B cell (primary cell): Measurements from ENCODE around the gene PRMT5. TPM values are rescaled to one million over a fixed set of nuclear protein-coding genes. Genes with fewer than 3 reads are reported as not detected.
"Not testable (repeated sequence)": the region's sequence is repeated elsewhere in the genome, so short reads cannot be mapped to it uniquely, and the experiment has no call there.

Experiments
- ATAC-seq: fragments of 200-7000 bp; cut with Tn5 transposase; one replicate; pipeline ENCODE4 v1.10.0; 2021; ENCODE audit warnings: low read depth, mild to moderate bottlenecking, moderate number of reproducible peaks, moderate library complexity
- CTCF ChIA-PET: fragments of 350-600 bp; sonication (Branson Sonifier 250); formaldehyde crosslinking; loops from one replicate; lab custom pipeline; 2021; ENCODE audit warnings: antibody characterized with exemption, inconsistent platforms; lab: Charles Lee
- POLR2A ChIA-PET: fragments of 350-600 bp; sonication (Branson Sonifier 250); formaldehyde crosslinking; loops from one replicate; lab custom pipeline; 2021; ENCODE audit warnings: antibody characterized with exemption; lab: Charles Lee
- DNase-seq: peaks from one replicate; pipeline ENCODE4 v3.0.0; 2013
- H2AFZ ChIP-seq: 2 replicates; pipeline ENCODE4 v1.6.1; 2012; ENCODE audit warnings: mild to moderate bottlenecking, low read depth, low read length; ENCODE audit not compliant: insufficient read depth, poor library complexity, severe bottlenecking
- H3K27ac ChIP-seq, 2 donors: 1 replicate in 1 of 2; 2 replicates in 1 of 2; pipeline ENCODE4 v1.5.1; 2012 to 2013; ENCODE audit warnings: low read length in 2 of 2, mild to moderate bottlenecking in 2 of 2, moderate library complexity in 1 of 2
- H3K27me3 ChIP-seq, 4 experiments: fragments of 200-600 bp in 1 of 4; sonication (generic) in 1 of 4; replicated peaks in 1 of 4; 1 replicate in 2 of 4; 2 replicates in 2 of 4; pipeline versions ENCODE4 v1.6.1 to v1.7.0; 2013 to 2016; ENCODE audit warnings: low read length in 3 of 4, mild to moderate bottlenecking in 2 of 4, mixed read lengths in 1 of 4, moderate library complexity in 1 of 4; ENCODE audit not compliant: insufficient read depth in 4 of 4, control insufficient read depth in 3 of 4; ENCODE audit errors: control extremely low read depth in 1 of 4
- H3K36me3 ChIP-seq, 2 experiments: replicated peaks in 1 of 2; 1 replicate in 1 of 2; 2 replicates in 1 of 2; pipeline versions ENCODE4 v1.6.1 to v1.7.1; 2013; ENCODE audit warnings: low read length in 1 of 2; ENCODE audit not compliant: insufficient read depth in 2 of 2, control insufficient read depth in 1 of 2; ENCODE audit errors: control extremely low read depth in 1 of 2, extremely low read depth in 1 of 2
- H3K4me1 ChIP-seq, 2 donors: fragments of 200-600 bp in 1 of 2; sonication (generic) in 1 of 2; 1 replicate in 1 of 2; 2 replicates in 1 of 2; pipeline versions ENCODE4 v1.5.1 to v1.6.1; 2013 to 2017; ENCODE audit warnings: low read length in 2 of 2; ENCODE audit not compliant: control insufficient read depth in 2 of 2, insufficient read depth in 2 of 2
- H3K4me2 ChIP-seq: replicated peaks from 2 replicates; pipeline ENCODE3; 2012; ENCODE audit warnings: mild to moderate bottlenecking, low read depth, low read length; ENCODE audit not compliant: poor library complexity, severe bottlenecking
- H3K4me3 ChIP-seq, 5 experiments: fragments of 200-600 bp in 1 of 5; sonication (generic) in 1 of 5; 1 replicate in 3 of 5; 2 replicates in 2 of 5; pipeline versions ENCODE4 v1.5.1 to v1.7.0; 2011 to 2016; ENCODE audit warnings: low read length in 4 of 5, mild to moderate bottlenecking in 4 of 5, low read depth in 2 of 5, control low read depth in 1 of 5, moderate library complexity in 1 of 5; ENCODE audit not compliant: insufficient read depth in 1 of 5; ENCODE audit errors: control extremely low read depth in 1 of 5, extremely low read depth in 1 of 5
- H3K79me2 ChIP-seq: fragments of 200-600 bp; sonication (generic); one replicate; pipeline ENCODE4 v1.6.0; 2016; ENCODE audit warnings: low read length; ENCODE audit not compliant: control insufficient read depth, insufficient read depth
- H3K9ac ChIP-seq: fragments of 200-600 bp; sonication (generic); 2 replicates; pipeline ENCODE4 v1.6.1; 2017; ENCODE audit warnings: mild to moderate bottlenecking, low read length, moderate library complexity
- H3K9me3 ChIP-seq, 3 donors: one replicate each; pipeline versions ENCODE4 v1.6.1 to v1.7.1; 2013; ENCODE audit warnings: low read length in 2 of 3; ENCODE audit not compliant: control insufficient read depth in 2 of 3, insufficient read depth in 1 of 3; ENCODE audit errors: control extremely low read depth in 1 of 3
- H4K20me1 ChIP-seq: 2 replicates; pipeline ENCODE4 v1.6.0; 2012; ENCODE audit warnings: mild to moderate bottlenecking, low read length; ENCODE audit not compliant: insufficient read depth, control insufficient read depth, poor library complexity, severe bottlenecking
- H3K27ac Mint-ChIP-seq: one replicate; pipeline ENCODE4 v1.8.0; 2021; ENCODE audit warnings: mixed read lengths
- H3K27me3 Mint-ChIP-seq: one replicate; pipeline ENCODE4 v1.8.0; 2021; ENCODE audit warnings: mixed read lengths
- H3K4me1 Mint-ChIP-seq: one replicate; pipeline ENCODE4 v1.8.0; 2021; ENCODE audit warnings: mixed read lengths
- H3K4me3 Mint-ChIP-seq: one replicate; pipeline ENCODE4 v1.8.0; 2021; ENCODE audit warnings: mixed read lengths
- H3K9me3 Mint-ChIP-seq: one replicate; pipeline ENCODE4 v1.8.0; 2022; ENCODE audit warnings: mixed read lengths; ENCODE audit not compliant: insufficient read depth
- WGBS: methylation state at CpG from one replicate; pipeline ENCODE4 v1.1.5; 2013; ENCODE audit warnings: missing lambda C conversion rate; ENCODE audit not compliant: insufficient coverage; 5-methylcytosine and 5-hydroxymethylcytosine counted together
- intact Hi-C: fragments of 100-400 bp; cut with micrococcal nuclease; formaldehyde crosslinking; loops from one replicate; pipeline ENCODE4 v1.10.0; 2022
- polyA plus RNA-seq: library from polyadenylated mRNA; depleted of rRNA; stranded (reverse); fragments of >200 nt; gene quantifications from 2 replicates; pipeline ENCODE4 v1.2.3, GENCODE V29; 2012
- total RNA-seq, 2 donors: library from RNA; stranded (reverse); fragments of 120-200 nt in 1 of 2; gene quantifications; 1 replicate in 1 of 2; 2 replicates in 1 of 2; pipeline versions ENCODE4 v1.2.3 to v1.2.4, GENCODE V29; 2013 to 2022
- TF ChIP-seq, protein P1 (sequence below): fragments of 200-600 bp; IDR thresholded peaks from one replicate; pipeline ENCODE4 v1.8.0; 2022; ENCODE audit warnings: antibody characterized with exemption, mild to moderate bottlenecking

PRMT5 gene
- total and polyA plus RNA-seq, 2 donors (not counting 1 experiment from before 2014, with no cell fraction given) = 38.8 to 50.4 TPM

DNA sequence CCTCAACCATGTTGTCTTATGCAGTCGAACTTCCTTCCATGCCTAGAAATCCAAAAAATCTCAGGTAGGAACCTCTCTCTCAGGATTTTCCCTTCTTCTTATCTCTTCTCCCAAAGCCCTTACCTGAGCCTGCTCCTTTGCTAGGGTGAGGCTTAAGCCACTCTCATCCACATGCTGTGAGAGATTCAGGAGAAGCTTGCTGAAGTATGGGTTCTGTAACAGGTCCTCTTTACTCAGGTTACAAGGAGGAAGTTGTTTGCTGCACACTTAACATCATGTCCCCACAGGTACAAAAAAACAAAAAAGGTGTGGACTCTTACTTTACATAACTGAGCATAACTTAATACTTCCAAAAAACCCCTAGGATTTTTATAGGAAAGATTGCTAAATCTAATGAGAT, 23.2 kb upstream of the PRMT5 start:
- 100% methylated on average over 1 of the region's 1 CpG for WGBS
- Histone ChIP-seq H3K9ac (no peak overlapping the region), H3K4me3 (peak overlapping the region in 1 of 5 experiments; percentile 21), H3K79me2 (no peaks in the 10 kb centered on the region), H2AFZ (no peak overlapping the region), H3K9me3 (peaks cover 0 to 3% (median 0%) of the 10 kb centered on the region in 3 donors), H3K27ac (no peak overlapping the region), H3K27me3 (no peaks in the 10 kb centered on the region), H4K20me1 (no peaks in the 10 kb centered on the region), H3K36me3 (peaks cover 8 to 14% of the 10 kb centered on the region in 2 experiments), H3K4me2 (no peak overlapping the region), H3K4me1 (peaks cover 10 to 14% of the 10 kb centered on the region in 2 donors)
- DNase-seq = no peak
- Mint-ChIP-seq H3K4me3 (no peak overlapping the region), H3K9me3 (no peaks in the 10 kb centered on the region), H3K27me3 (no peaks in the 10 kb centered on the region), H3K4me1 (peaks cover 19% of the 10 kb centered on the region), H3K27ac (no peak overlapping the region)
- ChIA-PET POLR2A (no interaction called here), CTCF (no interaction called here)
- intact Hi-C loops = no loop called here
- TF ChIP-seq, protein P1, sequence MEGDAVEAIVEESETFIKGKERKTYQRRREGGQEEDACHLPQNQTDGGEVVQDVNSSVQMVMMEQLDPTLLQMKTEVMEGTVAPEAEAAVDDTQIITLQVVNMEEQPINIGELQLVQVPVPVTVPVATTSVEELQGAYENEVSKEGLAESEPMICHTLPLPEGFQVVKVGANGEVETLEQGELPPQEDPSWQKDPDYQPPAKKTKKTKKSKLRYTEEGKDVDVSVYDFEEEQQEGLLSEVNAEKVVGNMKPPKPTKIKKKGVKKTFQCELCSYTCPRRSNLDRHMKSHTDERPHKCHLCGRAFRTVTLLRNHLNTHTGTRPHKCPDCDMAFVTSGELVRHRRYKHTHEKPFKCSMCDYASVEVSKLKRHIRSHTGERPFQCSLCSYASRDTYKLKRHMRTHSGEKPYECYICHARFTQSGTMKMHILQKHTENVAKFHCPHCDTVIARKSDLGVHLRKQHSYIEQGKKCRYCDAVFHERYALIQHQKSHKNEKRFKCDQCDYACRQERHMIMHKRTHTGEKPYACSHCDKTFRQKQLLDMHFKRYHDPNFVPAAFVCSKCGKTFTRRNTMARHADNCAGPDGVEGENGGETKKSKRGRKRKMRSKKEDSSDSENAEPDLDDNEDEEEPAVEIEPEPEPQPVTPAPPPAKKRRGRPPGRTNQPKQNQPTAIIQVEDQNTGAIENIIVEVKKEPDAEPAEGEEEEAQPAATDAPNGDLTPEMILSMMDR = no peak
- no peak for ATAC-seq

DNA sequence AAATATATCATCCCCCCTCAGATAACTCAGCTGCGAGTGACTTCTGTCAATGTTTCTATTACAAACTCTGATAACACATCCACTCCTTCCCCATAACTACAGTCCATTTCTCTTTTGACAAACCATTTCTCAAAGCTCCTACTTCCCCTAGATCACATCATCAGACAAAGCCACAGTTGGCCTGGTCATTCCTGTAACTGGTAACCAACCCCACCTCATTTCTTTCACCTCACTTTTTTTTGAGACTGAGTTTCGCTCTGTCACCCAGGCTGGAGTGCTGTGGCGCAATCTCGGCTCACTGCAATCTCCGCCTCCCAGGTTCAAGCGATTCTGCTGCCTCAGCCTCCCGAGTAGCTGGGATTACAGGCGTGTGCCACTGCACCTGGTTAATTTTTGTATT, 22.6 kb upstream of the PRMT5 start:
- H3K9me3 ChIP-seq, POLR2A ChIA-PET, H3K27ac ChIP-seq, H2AFZ ChIP-seq, H3K27me3 Mint-ChIP-seq, DNase-seq, ATAC-seq, H3K4me2 ChIP-seq, H3K27me3 ChIP-seq, H3K9ac ChIP-seq, H3K4me3 ChIP-seq, H3K79me2 ChIP-seq, H4K20me1 ChIP-seq, H3K9me3 Mint-ChIP-seq, H3K27ac Mint-ChIP-seq, H3K4me1 ChIP-seq, intact Hi-C loops, H3K4me3 Mint-ChIP-seq: not testable (repeated sequence)
- WGBS = 100% methylated on average over 8 of the region's 8 CpGs
- CTCF ChIA-PET = interaction anchor here (1.0 to 1.3 kb wide), 2 partner anchors 21 to 106 kb away, joined by 3 read pairs; no protein-coding TSS in a partner anchor
- H3K4me1 Mint-ChIP-seq = peaks cover 15% of the 10 kb centered on the region
- H3K36me3 ChIP-seq = peaks cover 12 to 20% of the 10 kb centered on the region in 2 experiments
